HEK293 (cell line): ENCODE results near the gene LHFPL6.

Experiments
- CTCF ChIA-PET: fragments of 350-600 bp; formaldehyde crosslinking; extraction: SDS; loops from one replicate; lab custom pipeline; 2021; ENCODE audit warnings: antibody characterized with exemption; lab: Yijun Ruan, JAX
- POLR2A ChIA-PET: fragments of 300-600 bp; formaldehyde crosslinking; extraction: SDS; loops from one replicate; lab custom pipeline; 2020; ENCODE audit warnings: antibody characterized with exemption, inconsistent platforms; lab: Yijun Ruan, JAX
- H3K27ac ChIP-seq: fragments of 200-500 bp; sonication (Bioruptor generic); 2 replicates; pipeline ENCODE4 v1.5.1; 2014; ENCODE audit warnings: low read depth, low read length, control low read depth, inconsistent platforms; ENCODE audit errors: extremely low read depth
- H3K36me3 ChIP-seq, 2 experiments: fragments of 200-500 bp in 1 of 2; sonication (Bioruptor generic) in 1 of 2; 1 replicate in 1 of 2; 2 replicates in 1 of 2; pipeline ENCODE4 v1.5.1; 2014 to 2017; ENCODE audit warnings: inconsistent platforms in 2 of 2, low read length in 2 of 2; ENCODE audit not compliant: control insufficient read depth in 2 of 2, insufficient read depth in 1 of 2
- H3K4me1 ChIP-seq: fragments of 200-500 bp; sonication (Bioruptor generic); 2 replicates; pipeline ENCODE4 v1.5.1; 2014; ENCODE audit warnings: mild to moderate bottlenecking, low read length, inconsistent platforms; ENCODE audit not compliant: control insufficient read depth, insufficient read depth
- H3K4me3 ChIP-seq: 2 replicates; pipeline ENCODE4 v1.5.1; 2011; ENCODE audit warnings: low read depth, mild to moderate bottlenecking, control low read depth, low read length, moderate library complexity
- H3K9me3 ChIP-seq: fragments of 200-500 bp; sonication (Bioruptor generic); 2 replicates; pipeline ENCODE4 v1.5.1; 2014; ENCODE audit warnings: low read depth, low read length, inconsistent platforms; ENCODE audit not compliant: control insufficient read depth, insufficient read depth
- HOXD13 ChIP-seq: sonication (generic); formaldehyde crosslinking; IDR thresholded peaks from 2 replicates; pipeline ENCODE4 v1.8.0; 2022; ENCODE audit warnings: missing genetic modification reagents, borderline replicate concordance
- INSM2 ChIP-seq: fragments of 450-650 bp; formaldehyde crosslinking; IDR thresholded peaks from 2 replicates; pipeline ENCODE4 v1.5.1; 2016; ENCODE audit warnings: missing biosample characterization, missing genetic modification characterization
- MZF1 ChIP-seq: fragments of 450-650 bp; formaldehyde crosslinking; IDR thresholded peaks from 2 replicates; pipeline ENCODE4 v1.5.1; 2017; ENCODE audit warnings: missing biosample characterization, missing genetic modification characterization, borderline replicate concordance
- OSR2 ChIP-seq: fragments of 450-650 bp; formaldehyde crosslinking; IDR thresholded peaks from 2 replicates; pipeline ENCODE4 v1.5.1; 2016; ENCODE audit warnings: missing biosample characterization, missing genetic modification characterization
- SCRT1 ChIP-seq: fragments of 450-650 bp; formaldehyde crosslinking; IDR thresholded peaks from 2 replicates; pipeline ENCODE4 v1.5.1; 2016; ENCODE audit warnings: missing biosample characterization, missing genetic modification characterization, borderline replicate concordance
- SCRT2 ChIP-seq: fragments of 450-650 bp; formaldehyde crosslinking; IDR thresholded peaks from 2 replicates; pipeline ENCODE4 v1.5.1; 2016; ENCODE audit warnings: missing biosample characterization, missing genetic modification characterization
- ZBTB17 ChIP-seq: fragments of 450-650 bp; formaldehyde crosslinking; IDR thresholded peaks from 2 replicates; pipeline ENCODE4 v1.5.1; 2016; ENCODE audit warnings: missing biosample characterization, missing genetic modification characterization
- ZBTB21 ChIP-seq: fragments of 450-650 bp; formaldehyde crosslinking; IDR thresholded peaks from 2 replicates; pipeline ENCODE4 v1.5.1; 2017; ENCODE audit warnings: missing biosample characterization, missing genetic modification characterization
- ZBTB44 ChIP-seq: fragments of 450-650 bp; IDR thresholded peaks from 2 replicates; pipeline ENCODE4 v1.5.1; 2018; ENCODE audit warnings: missing biosample characterization, mild to moderate bottlenecking, missing genetic modification characterization
- ZNF140 ChIP-seq: fragments of 450-650 bp; formaldehyde crosslinking; IDR thresholded peaks from 2 replicates; pipeline ENCODE4 v1.5.1; 2016; ENCODE audit warnings: missing biosample characterization, missing genetic modification characterization
- ZNF221 ChIP-seq: fragments of 450-650 bp; formaldehyde crosslinking; IDR thresholded peaks from 2 replicates; pipeline ENCODE4 v1.5.1; 2017; ENCODE audit warnings: missing biosample characterization, missing genetic modification characterization, borderline replicate concordance
- ZNF223 ChIP-seq: fragments of 450-650 bp; formaldehyde crosslinking; IDR thresholded peaks from 2 replicates; pipeline ENCODE4 v1.5.1; 2016; ENCODE audit warnings: missing biosample characterization, missing genetic modification characterization
- ZNF350 ChIP-seq: fragments of 450-650 bp; formaldehyde crosslinking; IDR thresholded peaks from 2 replicates; pipeline ENCODE4 v1.5.0; 2017; ENCODE audit warnings: missing biosample characterization, mild to moderate bottlenecking, missing genetic modification characterization
- ZNF473 ChIP-seq: fragments of 450-650 bp; formaldehyde crosslinking; IDR thresholded peaks from 2 replicates; pipeline ENCODE4 v1.5.1; 2017; ENCODE audit warnings: missing biosample characterization, missing genetic modification characterization
- ZNF48 ChIP-seq: fragments of 450-650 bp; formaldehyde crosslinking; IDR thresholded peaks from 2 replicates; pipeline ENCODE4 v1.5.1; 2016; ENCODE audit warnings: missing biosample characterization, missing genetic modification characterization
- ZNF623 ChIP-seq: fragments of 450-650 bp; formaldehyde crosslinking; IDR thresholded peaks from 2 replicates; pipeline ENCODE4 v1.5.1; 2016; ENCODE audit warnings: missing biosample characterization, missing genetic modification characterization
- ZNF624 ChIP-seq: fragments of 450-650 bp; formaldehyde crosslinking; IDR thresholded peaks from 2 replicates; pipeline ENCODE4 v1.5.1; 2017; ENCODE audit warnings: missing biosample characterization, missing genetic modification characterization
- ZNF664 ChIP-seq: fragments of 450-650 bp; formaldehyde crosslinking; IDR thresholded peaks from 2 replicates; pipeline ENCODE4 v1.5.1; 2016; ENCODE audit warnings: missing biosample characterization, missing genetic modification characterization
- ZNF768 ChIP-seq: fragments of 450-650 bp; formaldehyde crosslinking; IDR thresholded peaks from 2 replicates; pipeline ENCODE4 v1.5.1; 2018; ENCODE audit warnings: missing biosample characterization, mild to moderate bottlenecking, missing genetic modification characterization
- ZNF792 ChIP-seq: fragments of 450-650 bp; formaldehyde crosslinking; IDR thresholded peaks from 2 replicates; pipeline ENCODE4 v1.5.1; 2016; ENCODE audit warnings: missing biosample characterization, missing genetic modification characterization
- ZSCAN23 ChIP-seq: fragments of 450-650 bp; formaldehyde crosslinking; IDR thresholded peaks from 2 replicates; pipeline ENCODE4 v1.5.1; 2016; ENCODE audit warnings: missing biosample characterization, missing genetic modification characterization
- ZSCAN4 ChIP-seq: fragments of 450-650 bp; formaldehyde crosslinking; IDR thresholded peaks from 2 replicates; pipeline ENCODE4 v1.5.1; 2017; ENCODE audit warnings: missing biosample characterization, missing genetic modification characterization
- TF ChIP-seq, protein P1 (sequence below): fragments of 450-650 bp; formaldehyde crosslinking; IDR thresholded peaks from 2 replicates; pipeline ENCODE4 v1.5.1; 2016; ENCODE audit warnings: missing biosample characterization, missing genetic modification characterization
- TF ChIP-seq, protein P2 (sequence below): fragments of 450-650 bp; formaldehyde crosslinking; IDR thresholded peaks from 2 replicates; pipeline ENCODE4 v1.5.1; 2016; ENCODE audit warnings: missing biosample characterization, missing genetic modification characterization
- TF ChIP-seq, protein P3 (sequence below): fragments of 450-650 bp; formaldehyde crosslinking; IDR thresholded peaks from 2 replicates; pipeline ENCODE4 v1.5.1; 2017; ENCODE audit warnings: missing biosample characterization, mild to moderate bottlenecking, missing genetic modification characterization, moderate library complexity

The LHFPL6 gene

DNA sequence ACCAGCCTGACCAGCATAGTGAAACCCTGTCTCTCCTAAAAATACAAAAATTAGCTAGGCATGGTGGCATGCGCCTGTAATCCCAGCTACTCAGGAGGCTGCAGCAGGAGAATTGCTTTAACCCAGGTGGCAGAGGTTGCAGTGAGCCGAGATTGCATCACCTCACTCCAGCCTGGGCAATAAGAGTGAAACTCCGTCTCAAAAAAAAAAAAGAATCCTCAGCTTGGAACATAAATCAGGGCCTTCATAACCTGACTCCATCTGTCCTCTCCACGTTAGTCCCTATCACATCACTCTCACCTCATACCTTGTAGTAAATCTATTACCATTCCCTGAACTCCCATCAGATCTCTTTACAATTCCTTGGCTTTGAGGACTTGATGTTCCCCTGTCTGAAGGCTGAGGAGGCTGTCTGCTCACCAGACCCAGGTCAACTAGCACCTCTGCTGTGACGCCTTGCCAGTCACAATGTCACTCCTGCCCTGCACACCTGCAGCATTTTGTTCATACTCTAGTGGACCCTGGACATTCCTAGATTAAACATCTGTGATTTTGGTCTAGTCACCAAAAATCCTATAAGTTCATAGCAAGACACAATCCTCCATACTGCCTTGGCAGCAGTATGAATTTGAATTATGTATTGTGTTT lies 15.9 kb downstream of the LHFPL6 start:
- H3K4me1 ChIP-seq: no peaks in the 10 kb centered on the region
- TF ChIP-seq ZNF768 (tag by site-specific recombination): no peak
- no peak for TF ChIP-seq ZNF48
- TF ChIP-seq ZBTB17 (tag by site-specific recombination): peak; percentile 21; the same call in 1 of the 2 replicates
- peak; percentile 49; the same call in 1 of the 2 replicates for TF ChIP-seq OSR2
- TF ChIP-seq, protein P1, sequence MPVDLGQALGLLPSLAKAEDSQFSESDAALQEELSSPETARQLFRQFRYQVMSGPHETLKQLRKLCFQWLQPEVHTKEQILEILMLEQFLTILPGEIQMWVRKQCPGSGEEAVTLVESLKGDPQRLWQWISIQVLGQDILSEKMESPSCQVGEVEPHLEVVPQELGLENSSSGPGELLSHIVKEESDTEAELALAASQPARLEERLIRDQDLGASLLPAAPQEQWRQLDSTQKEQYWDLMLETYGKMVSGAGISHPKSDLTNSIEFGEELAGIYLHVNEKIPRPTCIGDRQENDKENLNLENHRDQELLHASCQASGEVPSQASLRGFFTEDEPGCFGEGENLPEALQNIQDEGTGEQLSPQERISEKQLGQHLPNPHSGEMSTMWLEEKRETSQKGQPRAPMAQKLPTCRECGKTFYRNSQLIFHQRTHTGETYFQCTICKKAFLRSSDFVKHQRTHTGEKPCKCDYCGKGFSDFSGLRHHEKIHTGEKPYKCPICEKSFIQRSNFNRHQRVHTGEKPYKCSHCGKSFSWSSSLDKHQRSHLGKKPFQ (tag by site-specific recombination): no peak
- TF ChIP-seq ZNF221: no peak
- 0 out of 2 replicates have a peak, but pooled peaks have one; percentile 38 for TF ChIP-seq ZBTB44 (tag by site-specific recombination)
- TF ChIP-seq, all 188 proteins: peak for 3
- ChIA-PET CTCF (interaction anchor here (0.6 to 0.7 kb wide), 2 partner anchors 442 to 1184 kb away, joined by 3 read pairs; no protein-coding TSS in a partner anchor), POLR2A (no interaction called here)
- Histone ChIP-seq H3K9me3 (no peaks in the 10 kb centered on the region), H3K4me3 (no peak overlapping the region), H3K27ac (no peak overlapping the region), H3K36me3 (no peaks in the 10 kb centered on the region)

DNA sequence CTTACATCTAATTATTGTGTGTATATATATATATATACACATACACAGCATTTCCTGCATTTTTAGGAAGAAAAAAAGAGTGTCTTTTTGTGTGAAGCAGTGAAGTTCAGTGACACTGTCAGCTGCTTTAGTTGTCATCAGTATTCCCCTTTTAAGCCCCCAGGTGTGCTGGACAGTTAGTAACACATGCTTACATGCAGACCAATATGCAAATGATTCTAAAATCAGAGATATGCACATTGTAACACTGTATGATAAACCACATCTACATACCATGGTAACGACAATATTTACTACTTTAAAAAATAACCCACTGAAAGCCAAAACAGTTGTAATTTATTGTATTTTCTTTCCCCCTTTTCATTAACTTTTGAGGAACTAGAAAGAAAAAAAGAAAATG lies 16.8 kb downstream of the LHFPL6 start:
- Histone ChIP-seq H3K4me1 (no peaks in the 10 kb centered on the region), H3K4me3 (no peak overlapping the region), H3K27ac (no peak overlapping the region), H3K36me3 (no peaks in the 10 kb centered on the region), H3K9me3 (no peaks in the 10 kb centered on the region)
- ChIA-PET POLR2A (no interaction called here), CTCF (interaction anchor here (0.6 to 0.7 kb wide), 3 partner anchors 12 to 1183 kb away, joined by 3 read pairs; no protein-coding TSS in a partner anchor)
- TF ChIP-seq INSM2 (tag by site-specific recombination): no peak
- TF ChIP-seq ZNF140 (tag by site-specific recombination): no peak
- no peak for TF ChIP-seq ZNF623 (tag by site-specific recombination)
- TF ChIP-seq ZNF792: no peak
- TF ChIP-seq ZSCAN23: no peak
- TF ChIP-seq ZBTB21 (tag by site-specific recombination): no peak
- TF ChIP-seq, protein P2, sequence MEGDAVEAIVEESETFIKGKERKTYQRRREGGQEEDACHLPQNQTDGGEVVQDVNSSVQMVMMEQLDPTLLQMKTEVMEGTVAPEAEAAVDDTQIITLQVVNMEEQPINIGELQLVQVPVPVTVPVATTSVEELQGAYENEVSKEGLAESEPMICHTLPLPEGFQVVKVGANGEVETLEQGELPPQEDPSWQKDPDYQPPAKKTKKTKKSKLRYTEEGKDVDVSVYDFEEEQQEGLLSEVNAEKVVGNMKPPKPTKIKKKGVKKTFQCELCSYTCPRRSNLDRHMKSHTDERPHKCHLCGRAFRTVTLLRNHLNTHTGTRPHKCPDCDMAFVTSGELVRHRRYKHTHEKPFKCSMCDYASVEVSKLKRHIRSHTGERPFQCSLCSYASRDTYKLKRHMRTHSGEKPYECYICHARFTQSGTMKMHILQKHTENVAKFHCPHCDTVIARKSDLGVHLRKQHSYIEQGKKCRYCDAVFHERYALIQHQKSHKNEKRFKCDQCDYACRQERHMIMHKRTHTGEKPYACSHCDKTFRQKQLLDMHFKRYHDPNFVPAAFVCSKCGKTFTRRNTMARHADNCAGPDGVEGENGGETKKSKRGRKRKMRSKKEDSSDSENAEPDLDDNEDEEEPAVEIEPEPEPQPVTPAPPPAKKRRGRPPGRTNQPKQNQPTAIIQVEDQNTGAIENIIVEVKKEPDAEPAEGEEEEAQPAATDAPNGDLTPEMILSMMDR: no peak
- no peak for TF ChIP-seq ZSCAN4 (tag by site-specific recombination)
- no peak for TF ChIP-seq SCRT2
- no peak for TF ChIP-seq ZNF664 (tag by site-specific recombination)
- no peak for TF ChIP-seq ZNF473
- TF ChIP-seq ZNF350 (tag by site-specific recombination): no peak
- TF ChIP-seq MZF1 (tag by site-specific recombination): no peak
- no peak for TF ChIP-seq HOXD13 (CRISPR knock-in tag)
- TF ChIP-seq ZNF624: no peak
- no peak for TF ChIP-seq ZNF223
- TF ChIP-seq, protein P3, sequence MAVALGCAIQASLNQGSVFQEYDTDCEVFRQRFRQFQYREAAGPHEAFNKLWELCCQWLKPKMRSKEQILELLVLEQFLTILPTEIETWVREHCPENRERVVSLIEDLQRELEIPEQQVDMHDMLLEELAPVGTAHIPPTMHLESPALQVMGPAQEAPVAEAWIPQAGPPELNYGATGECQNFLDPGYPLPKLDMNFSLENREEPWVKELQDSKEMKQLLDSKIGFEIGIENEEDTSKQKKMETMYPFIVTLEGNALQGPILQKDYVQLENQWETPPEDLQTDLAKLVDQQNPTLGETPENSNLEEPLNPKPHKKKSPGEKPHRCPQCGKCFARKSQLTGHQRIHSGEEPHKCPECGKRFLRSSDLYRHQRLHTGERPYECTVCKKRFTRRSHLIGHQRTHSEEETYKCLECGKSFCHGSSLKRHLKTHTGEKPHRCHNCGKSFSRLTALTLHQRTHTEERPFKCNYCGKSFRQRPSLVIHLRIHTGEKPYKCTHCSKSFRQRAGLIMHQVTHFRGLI (tag by site-specific recombination): no peak
- TF ChIP-seq SCRT1 (tag by site-specific recombination): no peak
